ENCODE measurements around the gene USP17L22.
"Not testable (repeated sequence)": the region's sequence is repeated elsewhere in the genome, so short reads cannot be mapped to it uniquely, and the experiment has no call there.

The USP17L22 gene, protein sequence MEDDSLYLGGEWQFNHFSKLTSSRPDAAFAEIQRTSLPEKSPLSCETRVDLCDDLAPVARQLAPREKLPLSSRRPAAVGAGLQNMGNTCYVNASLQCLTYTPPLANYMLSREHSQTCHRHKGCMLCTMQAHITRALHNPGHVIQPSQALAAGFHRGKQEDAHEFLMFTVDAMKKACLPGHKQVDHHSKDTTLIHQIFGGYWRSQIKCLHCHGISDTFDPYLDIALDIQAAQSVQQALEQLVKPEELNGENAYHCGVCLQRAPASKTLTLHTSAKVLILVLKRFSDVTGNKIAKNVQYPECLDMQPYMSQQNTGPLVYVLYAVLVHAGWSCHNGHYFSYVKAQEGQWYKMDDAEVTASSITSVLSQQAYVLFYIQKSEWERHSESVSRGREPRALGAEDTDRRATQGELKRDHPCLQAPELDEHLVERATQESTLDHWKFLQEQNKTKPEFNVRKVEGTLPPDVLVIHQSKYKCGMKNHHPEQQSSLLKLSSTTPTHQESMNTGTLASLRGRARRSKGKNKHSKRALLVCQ

DNA sequence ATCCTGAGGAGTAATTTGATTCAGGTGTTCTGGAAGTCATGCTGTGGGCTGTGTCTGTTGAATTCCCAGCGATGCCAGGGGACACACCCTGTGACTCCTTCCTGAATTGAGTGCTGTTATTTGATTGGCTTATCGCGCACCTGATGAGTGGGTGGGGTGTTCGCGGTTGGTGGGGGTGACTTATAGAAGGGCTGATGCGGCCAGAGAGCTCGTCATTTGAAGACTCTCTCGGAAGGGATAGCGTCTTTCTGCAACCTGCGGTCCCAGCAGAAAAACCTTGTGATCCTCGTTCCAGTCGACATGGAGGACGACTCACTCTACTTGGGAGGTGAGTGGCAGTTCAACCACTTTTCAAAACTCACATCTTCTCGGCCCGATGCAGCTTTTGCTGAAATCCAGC is at the start of gene USP17L22:
Gene USP17L22, plus strand, starts transcription at position 301 of the 400 bp plus-strand sequence. Its CDS starts 0 bp downstream, at position 301.
- not testable (repeated sequence) for DNase-seq (ENCODE audit: low read depth)

DNA sequence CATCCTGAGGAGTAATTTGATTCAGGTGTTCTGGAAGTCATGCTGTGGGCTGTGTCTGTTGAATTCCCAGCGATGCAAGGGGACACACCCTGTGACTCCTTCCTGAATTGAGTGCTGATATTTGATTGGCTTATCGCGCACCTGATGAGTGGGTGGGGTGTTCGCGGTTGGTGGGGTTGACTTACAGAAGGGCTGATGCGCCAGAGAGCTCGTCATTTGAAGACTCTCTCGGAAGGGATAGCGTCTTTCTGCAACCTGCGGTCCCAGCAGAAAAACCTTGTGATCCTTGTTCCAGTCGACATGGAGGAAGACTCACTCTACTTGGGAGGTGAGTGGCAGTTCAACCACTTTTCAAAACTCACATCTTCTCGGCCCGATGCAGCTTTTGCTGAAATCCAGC is 47.6 kb upstream of the USP17L22 start, which contains the start of gene USP17L12:
Gene USP17L12, plus strand, starts transcription at position 301 of the 400 bp plus-strand sequence. Its CDS starts 0 bp downstream, at position 301.
- not testable (repeated sequence) for DNase-seq (ENCODE audit: low read depth)

DNA sequence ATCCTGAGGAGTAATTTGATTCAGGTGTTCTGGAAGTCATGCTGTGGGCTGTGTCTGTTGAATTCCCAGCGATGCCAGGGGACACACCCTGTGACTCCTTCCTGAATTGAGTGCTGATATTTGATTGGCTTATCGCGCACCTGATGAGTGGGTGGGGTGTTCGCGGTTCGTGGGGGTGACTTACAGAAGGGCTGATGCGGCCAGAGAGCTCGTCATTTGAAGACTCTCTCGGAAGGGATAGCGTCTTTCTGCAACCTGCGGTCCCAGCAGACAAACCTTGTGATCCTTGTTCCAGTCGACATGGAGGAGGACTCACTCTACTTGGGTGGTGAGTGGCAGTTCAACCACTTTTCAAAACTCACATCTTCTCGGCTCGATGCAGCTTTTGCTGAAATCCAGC is 42.8 kb upstream of the USP17L22 start, which contains the start of gene USP17L13:
Gene USP17L13, plus strand, starts transcription at position 301 of the 400 bp plus-strand sequence. Its CDS starts 0 bp downstream, at position 301.
- not testable (repeated sequence) for DNase-seq (ENCODE audit: low read depth)

DNA sequence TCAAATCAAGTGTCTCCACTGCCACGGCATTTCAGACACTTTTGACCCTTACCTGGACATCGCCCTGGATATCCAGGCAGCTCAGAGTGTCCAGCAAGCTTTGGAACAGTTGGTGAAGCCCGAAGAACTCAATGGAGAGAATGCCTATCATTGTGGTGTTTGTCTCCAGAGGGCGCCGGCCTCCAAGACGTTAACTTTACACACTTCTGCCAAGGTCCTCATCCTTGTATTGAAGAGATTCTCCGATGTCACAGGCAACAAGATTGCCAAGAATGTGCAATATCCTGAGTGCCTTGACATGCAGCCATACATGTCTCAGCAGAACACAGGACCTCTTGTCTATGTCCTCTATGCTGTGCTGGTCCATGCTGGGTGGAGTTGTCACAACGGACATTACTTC is 37.2 kb upstream of the USP17L22 start:
- not testable (repeated sequence) for DNase-seq (ENCODE audit: low read depth)

DNA sequence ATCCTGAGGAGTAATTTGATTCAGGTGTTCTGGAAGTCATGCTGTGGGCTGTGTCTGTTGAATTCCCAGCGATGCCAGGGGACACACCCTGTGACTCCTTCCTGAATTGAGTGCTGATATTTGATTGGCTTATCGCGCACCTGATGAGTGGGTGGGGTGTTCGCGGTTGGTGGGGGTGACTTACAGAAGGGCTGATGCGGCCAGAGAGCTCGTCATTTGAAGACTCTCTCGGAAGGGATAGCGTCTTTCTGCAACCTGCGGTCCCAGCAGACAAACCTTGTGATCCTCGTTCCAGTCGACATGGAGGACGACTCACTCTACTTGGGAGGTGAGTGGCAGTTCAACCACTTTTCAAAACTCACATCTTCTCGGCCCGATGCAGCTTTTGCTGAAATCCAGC is 33.3 kb upstream of the USP17L22 start, which contains the start of gene USP17L15:
Gene USP17L15, plus strand, starts transcription at position 301 of the 400 bp plus-strand sequence. Its CDS starts 0 bp downstream, at position 301.
- DNase-seq (ENCODE audit: low read depth): not testable (repeated sequence)

DNA sequence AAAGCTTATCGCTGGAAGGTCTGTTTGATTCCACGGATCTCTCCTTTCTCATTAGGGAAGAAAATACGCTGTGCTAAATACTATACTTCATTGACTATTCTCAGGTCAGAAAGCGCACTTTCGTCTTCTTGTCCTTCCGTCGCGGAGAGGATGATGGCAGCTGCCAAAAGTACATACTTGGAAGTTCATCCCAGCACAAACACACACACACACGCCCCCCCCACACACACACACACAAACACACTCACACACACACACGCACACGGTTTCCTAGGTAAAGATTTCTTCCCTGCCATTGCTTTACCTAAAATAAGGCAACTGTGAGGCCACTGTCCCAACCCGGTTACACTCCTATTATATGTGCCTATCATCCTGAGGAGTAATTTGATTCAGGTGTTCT is 29.0 kb upstream of the USP17L22 start:
- DNase-seq (ENCODE audit: low read depth): not testable (repeated sequence)

DNA sequence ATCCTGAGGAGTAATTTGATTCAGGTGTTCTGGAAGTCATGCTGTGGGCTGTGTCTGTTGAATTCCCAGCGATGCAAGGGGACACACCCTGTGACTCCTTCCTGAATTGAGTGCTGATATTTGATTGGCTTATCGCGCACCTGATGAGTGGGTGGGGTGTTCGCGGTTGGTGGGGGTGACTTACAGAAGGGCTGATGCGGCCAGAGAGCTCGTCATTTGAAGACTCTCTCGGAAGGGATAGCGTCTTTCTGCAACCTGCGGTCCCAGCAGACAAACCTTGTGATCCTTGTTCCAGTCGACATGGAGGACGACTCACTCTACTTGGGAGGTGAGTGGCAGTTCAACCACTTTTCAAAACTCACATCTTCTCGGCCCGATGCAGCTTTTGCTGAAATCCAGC is 23.8 kb upstream of the USP17L22 start, which contains the start of gene USP17L17:
Gene USP17L17, plus strand, starts transcription at position 301 of the 400 bp plus-strand sequence. Its CDS starts 0 bp downstream, at position 301.
- not testable (repeated sequence) for DNase-seq (ENCODE audit: low read depth)

DNA sequence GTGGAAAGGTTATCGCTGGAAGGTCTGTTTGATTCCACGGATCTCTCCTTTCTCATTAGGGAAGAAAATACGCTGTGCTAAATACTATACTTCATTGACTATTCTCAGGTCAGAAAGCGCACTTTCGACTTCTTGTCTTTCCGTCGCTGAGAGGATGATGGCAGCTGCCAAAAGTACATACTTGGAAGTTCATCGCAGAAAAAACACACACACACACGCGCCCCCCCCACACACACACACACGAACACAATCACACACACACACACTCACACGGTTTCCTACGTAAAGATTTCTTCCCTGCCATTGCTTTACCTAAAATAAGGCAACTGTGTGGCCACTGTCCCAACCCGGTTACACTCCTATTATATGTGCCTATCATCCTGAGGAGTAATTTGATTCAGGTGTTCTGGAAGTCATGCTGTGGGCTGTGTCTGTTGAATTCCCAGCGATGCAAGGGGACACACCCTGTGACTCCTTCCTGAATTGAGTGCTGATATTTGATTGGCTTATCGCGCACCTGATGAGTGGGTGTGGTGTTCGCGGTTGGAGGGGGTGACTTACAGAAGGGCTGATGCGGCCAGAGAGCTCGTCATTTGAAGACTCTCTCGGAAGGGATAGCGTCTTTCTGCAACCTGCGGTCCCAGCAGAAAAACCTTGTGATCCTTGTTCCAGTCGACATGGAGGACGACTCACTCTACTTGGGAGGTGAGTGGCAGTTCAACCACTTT is 19.3 kb upstream of the USP17L22 start, which contains the start of gene USP17L18:
Gene USP17L18, plus strand, starts transcription at position 678 of the 728 bp plus-strand sequence. Its CDS starts 0 bp downstream, at position 678.
- not testable (repeated sequence) for DNase-seq (ENCODE audit: low read depth)

DNA sequence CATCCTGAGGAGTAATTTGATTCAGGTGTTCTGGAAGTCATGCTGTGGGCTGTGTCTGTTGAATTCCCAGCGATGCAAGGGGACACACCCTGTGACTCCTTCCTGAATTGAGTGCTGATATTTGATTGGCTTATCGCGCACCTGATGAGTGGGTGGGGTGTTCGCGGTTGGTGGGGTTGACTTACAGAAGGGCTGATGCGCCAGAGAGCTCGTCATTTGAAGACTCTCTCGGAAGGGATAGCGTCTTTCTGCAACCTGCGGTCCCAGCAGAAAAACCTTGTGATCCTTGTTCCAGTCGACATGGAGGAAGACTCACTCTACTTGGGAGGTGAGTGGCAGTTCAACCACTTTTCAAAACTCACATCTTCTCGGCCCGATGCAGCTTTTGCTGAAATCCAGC is 14.3 kb upstream of the USP17L22 start, which contains the start of gene USP17L19:
Gene USP17L19, plus strand, starts transcription at position 301 of the 400 bp plus-strand sequence. Its CDS starts 0 bp downstream, at position 301.
- not testable (repeated sequence) for DNase-seq (ENCODE audit: low read depth)

DNA sequence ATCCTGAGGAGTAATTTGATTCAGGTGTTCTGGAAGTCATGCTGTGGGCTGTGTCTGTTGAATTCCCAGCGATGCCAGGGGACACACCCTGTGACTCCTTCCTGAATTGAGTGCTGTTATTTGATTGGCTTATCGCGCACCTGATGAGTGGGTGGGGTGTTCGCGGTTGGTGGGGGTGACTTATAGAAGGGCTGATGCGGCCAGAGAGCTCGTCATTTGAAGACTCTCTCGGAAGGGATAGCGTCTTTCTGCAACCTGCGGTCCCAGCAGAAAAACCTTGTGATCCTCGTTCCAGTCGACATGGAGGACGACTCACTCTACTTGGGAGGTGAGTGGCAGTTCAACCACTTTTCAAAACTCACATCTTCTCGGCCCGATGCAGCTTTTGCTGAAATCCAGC is 9.6 kb upstream of the USP17L22 start, which contains the start of gene USP17L20:
Gene USP17L20, plus strand, starts transcription at position 301 of the 400 bp plus-strand sequence. Its CDS starts 0 bp downstream, at position 301.
- not testable (repeated sequence) for DNase-seq (ENCODE audit: low read depth)

DNA sequence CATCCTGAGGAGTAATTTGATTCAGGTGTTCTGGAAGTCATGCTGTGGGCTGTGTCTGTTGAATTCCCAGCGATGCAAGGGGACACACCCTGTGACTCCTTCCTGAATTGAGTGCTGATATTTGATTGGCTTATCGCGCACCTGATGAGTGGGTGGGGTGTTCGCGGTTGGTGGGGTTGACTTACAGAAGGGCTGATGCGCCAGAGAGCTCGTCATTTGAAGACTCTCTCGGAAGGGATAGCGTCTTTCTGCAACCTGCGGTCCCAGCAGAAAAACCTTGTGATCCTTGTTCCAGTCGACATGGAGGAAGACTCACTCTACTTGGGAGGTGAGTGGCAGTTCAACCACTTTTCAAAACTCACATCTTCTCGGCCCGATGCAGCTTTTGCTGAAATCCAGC is 4.8 kb upstream of the USP17L22 start, which contains the start of gene USP17L21:
Gene USP17L21, plus strand, starts transcription at position 301 of the 400 bp plus-strand sequence. Its CDS starts 0 bp downstream, at position 301.
- DNase-seq (ENCODE audit: low read depth): not testable (repeated sequence)

DNA sequence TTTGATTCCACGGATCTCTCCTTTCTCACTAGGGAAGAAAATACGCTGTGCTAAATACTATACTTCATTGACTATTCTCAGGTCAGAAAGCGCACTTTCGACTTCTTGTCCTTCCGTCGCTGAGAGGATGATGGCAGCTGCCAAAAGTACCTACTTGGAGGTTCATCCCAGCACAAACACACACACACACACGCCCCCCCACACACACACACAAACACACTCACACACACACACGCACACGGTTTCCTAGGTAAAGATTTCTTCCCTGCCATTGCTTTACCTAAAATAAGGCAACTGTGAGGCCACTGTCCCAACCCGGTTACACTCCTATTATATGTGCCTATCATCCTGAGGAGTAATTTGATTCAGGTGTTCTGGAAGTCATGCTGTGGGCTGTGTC is 4.3 kb downstream of the USP17L22 start:
- not testable (repeated sequence) for DNase-seq (ENCODE audit: low read depth)
